LNCaP clone FGC (cell line): ENCODE measurements around the gene PIP4K2C.

Experiments used
- DNase-seq: peaks from one replicate; pipeline ENCODE4 v3.0.0-alpha.2; 2011; ENCODE audit warnings: low read depth
- H3K4me3 ChIP-seq: 2 replicates; pipeline ENCODE4 v1.5.1; 2011; ENCODE audit warnings: mild to moderate bottlenecking, low read depth, low read length, control low read depth
- CTCF ChIP-seq: IDR thresholded peaks from 2 replicates; pipeline ENCODE4 v1.5.1; 2012; ENCODE audit warnings: mild to moderate bottlenecking; ENCODE audit not compliant: control insufficient read depth, insufficient read depth; ENCODE audit errors: extremely low read depth

The PIP4K2C gene

DNA sequence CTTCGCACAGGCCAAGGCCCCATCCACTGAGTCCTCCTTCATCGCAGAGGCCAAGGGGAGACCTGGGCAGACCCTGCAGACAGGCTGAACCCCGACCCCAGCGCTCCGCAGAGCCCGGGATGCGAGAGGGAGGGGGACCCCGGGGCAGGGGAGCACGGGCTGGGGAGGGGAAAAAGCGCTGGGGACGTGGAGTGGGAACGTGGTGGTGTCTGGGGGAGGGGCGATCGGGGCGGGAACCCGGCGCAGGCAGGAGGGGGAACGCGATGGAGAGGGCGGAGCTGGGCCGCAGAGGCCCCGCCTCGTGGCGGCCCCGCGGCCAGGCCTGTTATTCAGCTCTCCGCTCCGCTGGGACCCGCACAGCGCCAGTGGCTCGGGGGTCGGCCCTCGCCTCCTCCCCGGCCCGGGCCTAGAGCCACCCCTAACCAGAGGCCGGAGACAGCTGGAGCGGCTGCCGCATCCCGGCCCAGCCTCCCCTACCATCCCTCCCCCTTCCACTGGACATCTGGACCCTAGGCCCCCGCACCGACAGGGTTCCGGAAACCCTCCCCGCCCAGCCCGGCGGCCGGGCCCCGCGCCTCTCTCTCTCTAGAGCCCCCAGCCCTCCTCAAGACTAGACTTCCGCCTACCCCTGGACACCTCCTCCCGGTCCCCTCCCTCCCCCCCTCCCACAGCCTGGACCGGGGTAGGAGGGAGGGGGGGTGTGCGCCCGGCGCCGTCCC lies 20.3 kb downstream of the PIP4K2C start, which contains the start of gene ARHGEF25:
Gene ARHGEF25, plus strand, starts transcription at position 328 of the 719 bp plus-strand sequence. CDS start 460 bp downstream, outside the sequence.
- H3K4me3 ChIP-seq, result peak within 1 kb of the TSS; percentile 60
- no peak for DNase-seq
- TF ChIP-seq CTCF, result no peak

- H3K4me3 ChIP-seq, result peak overlapping the region; percentile 60
- DNase-seq, result no peak
- no peak for TF ChIP-seq CTCF
These were observed 21.1 kb downstream of the PIP4K2C start for GRCh38 chr12:57611827-57612710.

- no peak overlapping the region for H3K4me3 ChIP-seq
- no peak for TF ChIP-seq CTCF
These were observed 21.9 kb downstream of the PIP4K2C start for GRCh38 chr12:57612711-57613426.

DNA sequence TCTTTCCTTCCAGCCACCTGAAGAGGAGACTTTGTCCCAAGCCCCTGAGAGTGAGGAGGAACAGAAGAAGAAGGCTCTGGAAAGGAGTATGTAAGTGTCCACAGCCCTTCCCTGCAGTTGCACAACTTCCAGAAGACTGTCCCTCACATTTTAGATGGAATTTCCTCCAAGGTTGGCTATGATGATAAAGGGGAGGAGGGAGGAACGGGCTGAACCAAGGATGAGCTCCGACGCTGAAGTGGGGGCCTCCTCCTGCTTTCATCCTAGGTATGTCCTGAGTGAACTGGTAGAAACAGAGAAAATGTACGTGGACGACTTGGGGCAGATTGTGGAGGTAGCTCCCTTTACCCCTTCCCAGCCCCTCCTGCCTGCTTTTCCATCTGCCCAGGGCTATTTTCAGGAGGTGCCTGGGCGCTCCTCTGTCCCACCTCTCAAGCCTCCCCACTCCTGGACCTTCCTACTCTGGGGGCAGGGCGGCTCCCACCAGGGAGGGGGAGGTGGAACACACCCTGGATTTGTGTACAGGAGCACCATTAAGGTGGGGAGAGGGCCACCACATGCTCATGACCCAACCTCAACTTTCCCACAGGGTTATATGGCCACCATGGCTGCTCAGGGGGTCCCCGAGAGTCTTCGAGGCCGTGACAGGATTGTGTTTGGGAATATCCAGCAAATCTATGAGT lies 22.6 kb downstream of the PIP4K2C start:
- no peak for TF ChIP-seq CTCF
- no peak for DNase-seq
- H3K4me3 ChIP-seq, result no peak overlapping the region

More at GRCh38 chr12:57612711-57613426, 21.9 kb downstream of the PIP4K2C start:
- no peak for DNase-seq

GRCh38 chr12:57614178-57614947 lies 23.4 kb downstream of the PIP4K2C start:
- no peak for TF ChIP-seq CTCF
- no peak overlapping the region for H3K4me3 ChIP-seq
- DNase-seq, result no peak
